DND-41 (cell line): ENCODE measurements around the gene MAU2.

ENCODE experiments used
- ATAC-seq: fragments of 200-7000 bp; cut with Tn5 transposase; 3 replicates; pipeline ENCODE4 v1.9.1; 2021; ENCODE audit warnings: low read depth; ENCODE audit not compliant: insufficient read depth
- DNase-seq: peaks from one replicate; pipeline ENCODE4 v3.0.0-alpha.2; 2020
- H2AFZ ChIP-seq: 2 replicates; pipeline ENCODE4 v1.6.0; 2012; ENCODE audit warnings: low read depth, low read length
- H3K27ac ChIP-seq: 2 replicates; pipeline ENCODE4 v1.5.1; 2012; ENCODE audit warnings: low read length, inconsistent platforms
- H3K27me3 ChIP-seq: fragments of 200-600 bp; sonication (generic); 2 replicates; pipeline ENCODE4 v1.6.0; 2012; ENCODE audit warnings: low read length, mild to moderate bottlenecking, inconsistent platforms; ENCODE audit not compliant: insufficient read depth, poor library complexity
- H3K36me3 ChIP-seq: 2 replicates; pipeline ENCODE4 v1.5.1; 2012; ENCODE audit warnings: low read length, inconsistent platforms; ENCODE audit not compliant: insufficient read depth
- H3K4me1 ChIP-seq: 2 replicates; pipeline ENCODE4 v1.5.1; 2012; ENCODE audit warnings: mild to moderate bottlenecking, low read length; ENCODE audit not compliant: insufficient read depth
- H3K4me2 ChIP-seq: 2 replicates; pipeline ENCODE4 v1.6.0; 2012; ENCODE audit warnings: mild to moderate bottlenecking, moderate library complexity, low read length, inconsistent platforms; ENCODE audit not compliant: insufficient read depth
- H3K4me3 ChIP-seq, 2 experiments: fragments of 200-600 bp in 1 of 2; shearing (Covaris generic) in 1 of 2; 2 replicates each; pipeline ENCODE4 v1.5.1; 2012 to 2016; ENCODE audit warnings: inconsistent platforms in 2 of 2, low read length in 2 of 2, mild to moderate bottlenecking in 2 of 2, low read depth in 1 of 2, moderate library complexity in 1 of 2
- H3K79me2 ChIP-seq: 2 replicates; pipeline ENCODE4 v1.6.0; 2012; ENCODE audit warnings: low read length, inconsistent platforms; ENCODE audit not compliant: insufficient read depth
- H3K9ac ChIP-seq: 2 replicates; pipeline ENCODE4 v1.6.0; 2012; ENCODE audit warnings: low read depth, mild to moderate bottlenecking, inconsistent platforms, low read length, moderate library complexity
- H3K9me3 ChIP-seq: 2 replicates; pipeline ENCODE4 v1.5.1; 2012; ENCODE audit warnings: low read length, moderate library complexity, mild to moderate bottlenecking, inconsistent platforms; ENCODE audit not compliant: insufficient read depth, severe bottlenecking
- H4K20me1 ChIP-seq: 2 replicates; pipeline ENCODE4 v1.6.0; 2012; ENCODE audit warnings: low read length; ENCODE audit not compliant: insufficient read depth
- CTCF ChIP-seq: IDR thresholded peaks from 2 replicates; pipeline ENCODE4 v1.5.1; 2012; ENCODE audit warnings: borderline replicate concordance, low read length, moderate library complexity, mild to moderate bottlenecking; ENCODE audit not compliant: poor library complexity, severe bottlenecking; ENCODE audit errors: extremely low read depth
- EZH2 ChIP-seq: IDR thresholded peaks from 3 replicates; pipeline ENCODE4 v1.6.1; 2012; ENCODE audit warnings: borderline replicate concordance, low read depth, mild to moderate bottlenecking, moderate library complexity, low read length, inconsistent platforms; ENCODE audit not compliant: severe bottlenecking

The MAU2 gene

DNA sequence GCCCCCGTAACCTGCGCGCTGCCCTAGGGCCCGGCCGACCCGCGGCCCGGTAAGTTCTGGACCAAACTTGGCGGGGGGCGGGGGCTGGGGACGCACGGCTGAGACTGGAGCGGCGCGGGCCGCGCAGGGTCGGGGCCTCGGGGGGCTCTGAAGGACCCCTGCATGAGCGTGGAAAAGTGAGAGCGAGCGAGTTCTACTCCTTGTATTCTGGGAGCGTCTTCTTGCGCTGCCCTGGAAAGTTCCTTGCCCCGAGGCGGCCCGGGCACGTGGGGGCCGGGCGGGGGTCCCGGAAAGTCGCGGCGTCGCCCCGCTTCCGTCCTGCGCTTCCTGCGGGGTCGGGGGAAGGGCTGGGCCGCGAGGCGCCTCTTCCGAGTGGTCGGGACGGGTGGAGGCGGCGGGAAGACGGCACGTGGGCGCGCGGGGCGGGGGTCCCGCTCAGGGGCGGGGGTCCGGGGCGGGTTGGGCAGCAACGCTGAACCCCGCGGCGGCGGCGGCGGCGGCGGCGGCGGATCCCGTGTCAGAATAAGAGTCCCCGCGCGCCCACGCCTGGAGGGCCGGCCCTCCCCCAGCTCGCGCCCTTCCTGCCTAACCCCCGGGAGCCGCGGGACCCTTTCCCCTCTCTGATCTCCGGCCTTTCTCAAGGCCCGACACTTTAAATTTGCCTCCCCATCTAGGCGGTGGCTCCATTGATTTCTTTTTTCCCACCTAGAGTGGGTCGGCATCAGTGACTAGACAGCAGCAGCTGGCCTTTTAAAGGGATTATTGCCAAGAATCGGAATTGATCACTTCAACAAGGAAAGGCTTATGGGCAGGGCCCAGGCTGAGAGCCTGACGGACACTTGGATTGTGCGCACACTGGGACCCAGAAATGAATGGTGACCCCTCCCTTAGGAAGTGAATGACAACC, 85.6 kb downstream of the MAU2 start:
- TF ChIP-seq EZH2 (no peak), CTCF (no peak)
- H3K4me1 ChIP-seq, result peaks cover 48% of the 10 kb centered on the region
- H4K20me1 ChIP-seq, result peaks cover 58% of the 10 kb centered on the region
- DNase-seq (peak; percentile 79), ATAC-seq (peak; percentile 60)
- H3K4me3 ChIP-seq, result peak overlapping the region; percentile 69 to 79; a peak in 3 of 4 replicates
- H3K9me3 ChIP-seq, result no peaks in the 10 kb centered on the region
- peak overlapping the region; percentile 71; the same call in 1 of the 2 replicates for H2AFZ ChIP-seq
- peak overlapping the region; percentile 80 for H3K4me2 ChIP-seq
- H3K79me2 ChIP-seq, result peaks cover 88% of the 10 kb centered on the region
- no peaks in the 10 kb centered on the region for H3K27me3 ChIP-seq
- peak overlapping the region; percentile 76 for H3K9ac ChIP-seq
- peaks cover 14% of the 10 kb centered on the region for H3K36me3 ChIP-seq
- peak overlapping the region; percentile 66 for H3K27ac ChIP-seq

DNA sequence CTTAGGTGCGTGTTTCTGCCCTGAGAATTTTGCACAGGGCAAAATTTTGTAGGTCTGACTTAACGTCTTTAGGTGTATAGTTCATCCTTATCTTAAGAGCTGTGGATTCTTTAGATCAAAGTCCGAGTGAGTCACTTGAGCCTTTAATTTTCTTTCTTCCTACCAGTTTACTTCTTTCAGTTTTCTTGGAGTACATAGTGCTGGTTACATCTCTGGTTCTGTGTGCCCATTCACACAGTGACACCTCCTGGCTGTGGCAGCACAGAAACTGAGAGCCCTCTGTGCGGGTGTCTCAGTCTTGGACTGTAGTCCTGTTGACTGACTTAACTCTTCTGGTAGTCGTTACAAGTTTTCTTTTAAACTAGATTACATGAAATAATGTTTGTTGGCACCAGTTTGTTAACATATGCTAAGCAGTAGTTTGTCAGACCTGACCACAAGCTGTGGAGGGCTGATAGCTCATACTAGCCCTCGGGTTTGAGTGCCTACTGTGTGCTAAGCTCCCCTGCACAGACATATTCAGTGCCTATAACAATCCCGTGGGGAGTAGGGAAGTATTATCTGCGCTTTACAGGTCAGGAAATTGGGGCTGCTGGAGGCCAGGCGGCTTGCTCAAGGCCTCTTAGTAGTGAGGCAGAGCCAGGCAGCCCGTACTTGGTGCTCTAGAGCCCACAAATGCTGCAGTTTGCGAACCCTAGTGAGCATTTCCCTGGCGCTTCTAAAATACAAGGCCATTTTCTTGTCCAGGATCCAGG, 86.4 kb downstream of the MAU2 start:
- Histone ChIP-seq H3K9ac (peak overlapping the region; percentile 76), H3K27me3 (no peaks in the 10 kb centered on the region), H2AFZ (no peak overlapping the region), H3K36me3 (peaks cover 17% of the 10 kb centered on the region), H4K20me1 (peaks cover 64% of the 10 kb centered on the region), H3K9me3 (no peaks in the 10 kb centered on the region), H3K27ac (peak overlapping the region; percentile 45; the same call in 1 of the 2 replicates), H3K4me2 (peak overlapping the region; percentile 80), H3K4me1 (peaks cover 48% of the 10 kb centered on the region), H3K79me2 (peaks cover 88% of the 10 kb centered on the region), H3K4me3 (peak overlapping the region; percentile 44 to 69; a peak in 3 of 4 replicates)
- ATAC-seq, result no peak
- DNase-seq, result peak; percentile 37
- TF ChIP-seq CTCF (peak; percentile 47), EZH2 (no peak)

GRCh38 chr19:19407633-19407930, 87.0 kb downstream of the MAU2 start:
- Histone ChIP-seq H3K4me1 (peaks cover 48% of the 10 kb centered on the region), H3K36me3 (peaks cover 17% of the 10 kb centered on the region), H3K27me3 (no peaks in the 10 kb centered on the region), H3K79me2 (peaks cover 91% of the 10 kb centered on the region), H3K4me3 (peak overlapping the region in 1 of 2 experiments; percentile 69; a peak in 2 of 4 replicates), H3K27ac (peak overlapping the region; percentile 15; the same call in 1 of the 2 replicates), H3K4me2 (peak overlapping the region; percentile 80), H4K20me1 (peaks cover 68% of the 10 kb centered on the region), H2AFZ (no peak overlapping the region), H3K9ac (peak overlapping the region; percentile 76), H3K9me3 (no peaks in the 10 kb centered on the region)
- ATAC-seq, result no peak
- TF ChIP-seq CTCF, result no peak
- TF ChIP-seq EZH2, result no peak
- no peak for DNase-seq
